ENCODE data around the gene SLC17A8.

DNA sequence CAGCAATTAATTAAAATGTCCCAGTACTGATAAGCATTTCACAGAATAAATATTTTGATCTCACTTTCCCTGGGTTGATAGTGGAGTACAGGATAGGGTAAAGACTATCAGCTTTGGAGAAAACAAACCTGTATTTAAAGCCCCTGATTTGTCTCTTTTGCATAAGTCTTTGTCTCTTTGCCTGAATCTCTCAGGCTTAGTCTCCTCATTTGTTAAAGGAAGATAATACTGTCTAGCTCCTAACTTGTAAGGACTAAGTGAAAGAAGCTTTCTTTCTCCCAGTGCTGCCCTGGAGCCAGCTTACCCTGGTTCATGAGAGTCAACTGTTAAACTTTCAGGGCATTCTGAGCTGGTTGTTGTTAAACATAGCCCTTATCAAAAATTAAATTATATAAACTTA lies 111.3 kb downstream of the SLC17A8 start:
- TF ChIP-seq CTCF (IDR thresholded peaks at IDR 0.05) (no peak), POLR2AphosphoS5 (IDR thresholded peaks at IDR 0.05; ENCODE audit: low read depth, low read length) (no peak)
